HEK293T (cell line): Measurements from ENCODE around the gene APC2.

Source experiments
- ARNT ChIP-seq: fragments of 450-650 bp; IDR thresholded peaks from 2 replicates; pipeline ENCODE4 v1.6.1; 2017; ENCODE audit warnings: mild to moderate bottlenecking
- ELF4 ChIP-seq: fragments of 450-650 bp; IDR thresholded peaks from 2 replicates; pipeline ENCODE4 v1.6.1; 2017; ENCODE audit warnings: antibody characterized with exemption
- ZNF384 ChIP-seq: fragments of 450-650 bp; IDR thresholded peaks from 2 replicates; pipeline ENCODE4 v1.6.1; 2016

DNA sequence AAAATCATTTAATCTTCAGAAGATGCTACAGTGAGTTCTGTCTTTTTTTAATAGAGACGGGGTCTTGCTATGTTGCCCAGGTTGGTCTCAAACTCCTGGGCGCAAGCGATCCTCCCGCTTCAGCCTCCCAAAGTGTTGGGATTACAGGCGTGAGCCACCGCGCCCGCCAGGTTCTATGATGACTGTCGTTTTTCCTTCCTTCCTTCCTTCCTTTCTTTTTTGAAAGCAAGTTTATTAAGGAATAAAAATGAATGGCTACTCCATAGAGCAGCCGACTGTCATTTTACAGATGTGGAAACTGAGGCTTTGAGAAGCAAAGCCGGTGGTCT, 48.1 kb upstream of the APC2 start:
- TF ChIP-seq ELF4 (no peak), ARNT (no peak), ZNF384 (no peak)
